ENCODE data around the gene INTS12.

- TF ChIP-seq CTCF (IDR thresholded peaks at IDR 0.05) (no peak), POLR2AphosphoS5 (IDR thresholded peaks at IDR 0.05) (no peak)
These were observed 66.6 kb downstream of the INTS12 start for GRCh38 chr4:105641845-105642244.
